Astrocyte (in vitro differentiated cells and primary cell): ENCODE data around the gene RCOR3. TPM values are rescaled to one million over a fixed set of nuclear protein-coding genes. Genes with fewer than 3 reads are reported as not detected.

Experiments
- DNase-seq: peaks from one replicate; pipeline ENCODE4 v3.0.0-alpha.2; 2010; ENCODE audit warnings: low read depth
- FAIRE-seq: peaks from 2 replicates; lab custom pipeline; 2011; peaks lifted over from hg19 to GRCh38; lab: Jason Lieb, UNC
- H2AFZ ChIP-seq: 2 replicates; pipeline ENCODE4 v1.6.0; 2012; ENCODE audit warnings: low read depth, low read length, inconsistent platforms
- H3K27ac ChIP-seq: 2 replicates; pipeline ENCODE4 v1.5.1; 2011; ENCODE audit warnings: low read depth, low read length, inconsistent platforms
- H3K27me3 ChIP-seq: 2 replicates; pipeline ENCODE4 v1.6.0; 2011; ENCODE audit warnings: low read length, inconsistent platforms; ENCODE audit not compliant: insufficient read depth
- H3K36me3 ChIP-seq: 2 replicates; pipeline ENCODE4 v1.5.1; 2011; ENCODE audit warnings: low read length, inconsistent platforms; ENCODE audit not compliant: insufficient read depth
- H3K4me1 ChIP-seq: 2 replicates; pipeline ENCODE4 v1.5.1; 2011; ENCODE audit warnings: low read length, inconsistent platforms; ENCODE audit not compliant: insufficient read depth
- H3K4me2 ChIP-seq: 2 replicates; pipeline ENCODE4 v1.6.0; 2012; ENCODE audit warnings: low read length, inconsistent platforms
- H3K4me3 ChIP-seq: 2 replicates; pipeline ENCODE4 v1.5.1; 2011; ENCODE audit warnings: low read depth, mild to moderate bottlenecking, low read length, inconsistent platforms; ENCODE audit not compliant: insufficient read depth
- H3K79me2 ChIP-seq: 2 replicates; pipeline ENCODE4 v1.6.0; 2012; ENCODE audit warnings: mild to moderate bottlenecking, low read length, inconsistent platforms; ENCODE audit not compliant: insufficient read depth
- H3K9ac ChIP-seq: 2 replicates; pipeline ENCODE4 v1.6.0; 2012; ENCODE audit warnings: mild to moderate bottlenecking, low read length, inconsistent platforms
- H3K9me3 ChIP-seq: 2 replicates; pipeline ENCODE4 v1.5.1; 2012; ENCODE audit warnings: low read depth, mild to moderate bottlenecking, low read length, inconsistent platforms; ENCODE audit not compliant: insufficient read depth
- H4K20me1 ChIP-seq: 2 replicates; pipeline ENCODE4 v1.6.0; 2012; ENCODE audit warnings: low read length, inconsistent platforms; ENCODE audit not compliant: insufficient read depth
- H3K27ac Mint-ChIP-seq: one replicate; pipeline ENCODE4 v1.8.0; 2021; ENCODE audit warnings: mild to moderate bottlenecking, mixed read lengths; ENCODE audit not compliant: unreplicated experiment
- H3K27me3 Mint-ChIP-seq: one replicate; pipeline ENCODE4 v1.8.0; 2021; ENCODE audit warnings: low read depth, mixed read lengths; ENCODE audit not compliant: unreplicated experiment
- H3K36me3 Mint-ChIP-seq: one replicate; pipeline ENCODE4 v1.8.0; 2021; ENCODE audit warnings: low read depth, mixed read lengths; ENCODE audit not compliant: unreplicated experiment
- H3K4me1 Mint-ChIP-seq: one replicate; pipeline ENCODE4 v1.8.0; 2021; ENCODE audit warnings: low read depth, mixed read lengths; ENCODE audit not compliant: unreplicated experiment
- H3K4me3 Mint-ChIP-seq: one replicate; pipeline ENCODE4 v1.8.0; 2021; ENCODE audit warnings: mild to moderate bottlenecking, moderate library complexity, mixed read lengths; ENCODE audit not compliant: unreplicated experiment
- H3K9me3 Mint-ChIP-seq: one replicate; pipeline ENCODE4 v1.8.0; 2021; ENCODE audit warnings: mild to moderate bottlenecking, mixed read lengths; ENCODE audit not compliant: unreplicated experiment
- CTCF ChIP-seq: IDR thresholded peaks from 2 replicates; pipeline ENCODE4 v1.5.1; 2011; ENCODE audit warnings: low read depth, mild to moderate bottlenecking, inconsistent platforms, low read length, moderate library complexity; ENCODE audit not compliant: insufficient read depth
- EZH2 ChIP-seq: IDR thresholded peaks from 2 replicates; pipeline ENCODE4 v1.6.1; 2012; ENCODE audit warnings: mild to moderate bottlenecking, low read length, inconsistent platforms; ENCODE audit not compliant: insufficient read depth
- total RNA-seq: library from RNA; stranded (reverse); gene quantifications from 2 replicates; pipeline ENCODE4 v1.2.1, GENCODE V29; 2021

Gene RCOR3
- total RNA-seq, 1 donor from 2014 or later: 68.2 TPM

GRCh38 chr1:211323156-211324063 is 64.2 kb downstream of the RCOR3 start:
- H3K27me3 Mint-ChIP-seq: peaks cover 2% of the 10 kb centered on the region
- Histone ChIP-seq H3K4me1 (peaks cover 4% of the 10 kb centered on the region), H2AFZ (no peak overlapping the region), H3K36me3 (no peaks in the 10 kb centered on the region), H3K4me3 (no peak overlapping the region), H3K27ac (no peak overlapping the region), H4K20me1 (peaks cover 5% of the 10 kb centered on the region), H3K27me3 (no peaks in the 10 kb centered on the region), H3K79me2 (peaks cover 13% of the 10 kb centered on the region), H3K9me3 (no peaks in the 10 kb centered on the region), H3K4me2 (no peak overlapping the region), H3K9ac (no peak overlapping the region)
- H3K4me1 Mint-ChIP-seq: peaks cover 8% of the 10 kb centered on the region
- FAIRE-seq (no peak), DNase-seq (no peak)
- H3K9me3 Mint-ChIP-seq: peaks cover 2% of the 10 kb centered on the region
- TF ChIP-seq CTCF (peak; percentile 95), EZH2 (no peak)
- H3K4me3 Mint-ChIP-seq: no peak overlapping the region
- H3K36me3 Mint-ChIP-seq: no peaks in the 10 kb centered on the region
- H3K27ac Mint-ChIP-seq: no peak overlapping the region

GRCh38 chr1:211324992-211325775 is 66.0 kb downstream of the RCOR3 start:
- Mint-ChIP-seq H3K4me1 (peaks cover 15% of the 10 kb centered on the region), H3K9me3 (peaks cover 2% of the 10 kb centered on the region), H3K27ac (no peak overlapping the region), H3K4me3 (peak overlapping the region; percentile 87), H3K27me3 (peaks cover 2% of the 10 kb centered on the region), H3K36me3 (peaks cover 7% of the 10 kb centered on the region)
- DNase-seq: no peak
- H3K9ac ChIP-seq: no peak overlapping the region
- H3K9me3 ChIP-seq: no peaks in the 10 kb centered on the region
- H3K4me3 ChIP-seq: no peak overlapping the region
- no peak overlapping the region for H3K4me2 ChIP-seq
- no peaks in the 10 kb centered on the region for H3K36me3 ChIP-seq
- peaks cover 31% of the 10 kb centered on the region for H3K79me2 ChIP-seq
- no peaks in the 10 kb centered on the region for H3K27me3 ChIP-seq
- peaks cover 23% of the 10 kb centered on the region for H4K20me1 ChIP-seq
- no peak overlapping the region for H2AFZ ChIP-seq
- no peak for TF ChIP-seq CTCF
- TF ChIP-seq EZH2: no peak
- no peak overlapping the region for H3K27ac ChIP-seq
- H3K4me1 ChIP-seq: peaks cover 12% of the 10 kb centered on the region
- FAIRE-seq: no peak
